Mucosa of descending colon (tissue), 3 donors: ENCODE measurements around the gene SIL1. TPM values are rescaled to one million over a fixed set of nuclear protein-coding genes. Genes with fewer than 3 reads are reported as not detected.

Experiments
- ATAC-seq: fragments of 200-7000 bp; cut with Tn5 transposase; one replicate; pipeline ENCODE4 v1.9.1; 2020; ENCODE audit warnings: mild to moderate bottlenecking, moderate library complexity
- DNase-seq, 3 donors: peaks; one replicate each; pipeline ENCODE4 v3.0.0-alpha.2; 2020
- H3K36me3 ChIP-seq: fragments of 200-600 bp; one replicate; pipeline ENCODE4 v1.8.0; 2021; ENCODE audit warnings: low read depth, mild to moderate bottlenecking
- H3K4me1 ChIP-seq: fragments of 200-600 bp; one replicate; pipeline ENCODE4 v1.8.0; 2021; ENCODE audit warnings: low read depth, mild to moderate bottlenecking
- H3K4me3 ChIP-seq: fragments of 200-600 bp; one replicate; pipeline ENCODE4 v1.8.0; 2021; ENCODE audit warnings: mild to moderate bottlenecking
- H3K9me3 ChIP-seq: fragments of 200-600 bp; one replicate; pipeline ENCODE4 v1.8.0; 2021; ENCODE audit warnings: mild to moderate bottlenecking
- intact Hi-C, 2 donors: fragments of 100-400 bp; cut with DNase I in 1 of 2; cut with micrococcal nuclease in 1 of 2; formaldehyde crosslinking; loops; one replicate each; pipeline versions ENCODE4 v1.11.0 to v1.11.1; 2022; cut with DNase I, micrococcal nuclease
- total RNA-seq, 3 donors: library from RNA; stranded (reverse); fragmentation: NEBNext Ultra II Directional in 2 of 3; extraction: Animal tissue kit (Norgen Biotek cat#: 25700) in 2 of 3; gene quantifications; one replicate each; pipeline versions ENCODE4 v1.2.1 to v1.2.4, GENCODE V29; 2021 to 2023
- TF ChIP-seq, protein P1 (sequence below): fragments of 200-600 bp; IDR thresholded peaks from one replicate; pipeline ENCODE4 v1.8.0; 2022; ENCODE audit warnings: antibody characterized with exemption, mild to moderate bottlenecking
- donor health status: DM: no; HTN: no; CAD: no; lungs with moderate emphysema.
- donor health status: DM: no; HTN: no; CAD: no.
- donor health status: DM: no; HTN: yes; CAD: no.

Gene SIL1
- total RNA-seq, 3 donors from 2014 or later = 35.2 to 35.8 (median 35.6) TPM

GRCh38 chr5:139021346-139021745, 176.8 kb downstream of the SIL1 start:
- TF ChIP-seq, protein P1, sequence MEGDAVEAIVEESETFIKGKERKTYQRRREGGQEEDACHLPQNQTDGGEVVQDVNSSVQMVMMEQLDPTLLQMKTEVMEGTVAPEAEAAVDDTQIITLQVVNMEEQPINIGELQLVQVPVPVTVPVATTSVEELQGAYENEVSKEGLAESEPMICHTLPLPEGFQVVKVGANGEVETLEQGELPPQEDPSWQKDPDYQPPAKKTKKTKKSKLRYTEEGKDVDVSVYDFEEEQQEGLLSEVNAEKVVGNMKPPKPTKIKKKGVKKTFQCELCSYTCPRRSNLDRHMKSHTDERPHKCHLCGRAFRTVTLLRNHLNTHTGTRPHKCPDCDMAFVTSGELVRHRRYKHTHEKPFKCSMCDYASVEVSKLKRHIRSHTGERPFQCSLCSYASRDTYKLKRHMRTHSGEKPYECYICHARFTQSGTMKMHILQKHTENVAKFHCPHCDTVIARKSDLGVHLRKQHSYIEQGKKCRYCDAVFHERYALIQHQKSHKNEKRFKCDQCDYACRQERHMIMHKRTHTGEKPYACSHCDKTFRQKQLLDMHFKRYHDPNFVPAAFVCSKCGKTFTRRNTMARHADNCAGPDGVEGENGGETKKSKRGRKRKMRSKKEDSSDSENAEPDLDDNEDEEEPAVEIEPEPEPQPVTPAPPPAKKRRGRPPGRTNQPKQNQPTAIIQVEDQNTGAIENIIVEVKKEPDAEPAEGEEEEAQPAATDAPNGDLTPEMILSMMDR = no peak
- no peak for ATAC-seq
- Histone ChIP-seq H3K36me3 (no peaks in the 10 kb centered on the region), H3K4me3 (no peak overlapping the region), H3K4me1 (no peaks in the 10 kb centered on the region), H3K9me3 (no peaks in the 10 kb centered on the region)
- DNase-seq = no peak
- intact Hi-C loops = no loop called here

DNA sequence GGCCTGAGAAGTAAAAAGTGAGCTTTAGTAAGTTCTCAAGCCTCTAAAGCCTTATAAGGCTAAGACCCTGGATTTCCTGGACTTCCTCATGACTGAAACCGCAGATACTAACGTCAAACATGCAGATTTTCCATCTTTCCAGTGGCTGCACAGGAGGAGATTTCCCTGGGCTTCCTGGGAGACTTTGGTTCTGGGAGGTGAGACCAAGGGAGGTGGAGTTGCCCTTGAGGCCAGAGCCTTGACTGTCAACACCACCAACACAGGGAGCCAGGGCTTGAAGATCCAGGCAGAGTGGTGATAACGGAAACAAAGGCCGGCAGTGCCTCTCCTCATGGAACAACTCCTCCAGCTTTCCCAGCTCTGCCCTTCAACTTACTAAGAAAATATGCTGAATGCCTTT, 178.3 kb downstream of the SIL1 start:
- Histone ChIP-seq H3K4me3 (no peak overlapping the region), H3K9me3 (no peaks in the 10 kb centered on the region), H3K4me1 (no peaks in the 10 kb centered on the region), H3K36me3 (no peaks in the 10 kb centered on the region)
- TF ChIP-seq, protein P1 = no peak
- ATAC-seq = no peak
- DNase-seq = no peak
- intact Hi-C loops = no loop called here

DNA sequence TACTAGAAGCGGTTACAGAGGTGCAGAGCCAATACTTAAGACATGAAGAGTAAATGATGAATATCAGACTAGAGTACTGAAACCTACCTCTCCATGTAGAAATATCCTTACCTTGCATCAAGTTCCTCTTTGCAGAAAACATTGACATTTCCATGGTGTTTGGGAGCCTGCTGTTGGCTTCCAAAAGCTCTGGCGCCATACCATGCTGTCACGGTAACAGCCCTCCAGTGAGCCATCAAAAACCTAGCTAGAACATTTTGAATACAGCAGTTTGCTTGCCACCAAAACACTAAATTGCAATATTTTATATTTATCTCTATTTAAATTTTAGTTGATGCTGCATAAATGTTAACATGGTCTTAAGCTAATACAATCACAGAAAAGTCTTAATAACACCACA, 179.0 kb downstream of the SIL1 start:
- H3K4me1 ChIP-seq = no peaks in the 10 kb centered on the region
- intact Hi-C loops = no loop called here
- TF ChIP-seq, protein P1 = no peak
- no peak for DNase-seq
- H3K36me3 ChIP-seq = no peaks in the 10 kb centered on the region
- no peak overlapping the region for H3K4me3 ChIP-seq
- H3K9me3 ChIP-seq = no peaks in the 10 kb centered on the region
- ATAC-seq = no peak

GRCh38 chr5:139017624-139018023, 180.5 kb downstream of the SIL1 start:
- Histone ChIP-seq H3K4me1 (no peaks in the 10 kb centered on the region), H3K4me3 (no peak overlapping the region), H3K9me3 (no peaks in the 10 kb centered on the region), H3K36me3 (no peaks in the 10 kb centered on the region)
- ATAC-seq (no peak), DNase-seq (no peak)
- intact Hi-C loops = no loop called here
- TF ChIP-seq, protein P1 = no peak

DNA sequence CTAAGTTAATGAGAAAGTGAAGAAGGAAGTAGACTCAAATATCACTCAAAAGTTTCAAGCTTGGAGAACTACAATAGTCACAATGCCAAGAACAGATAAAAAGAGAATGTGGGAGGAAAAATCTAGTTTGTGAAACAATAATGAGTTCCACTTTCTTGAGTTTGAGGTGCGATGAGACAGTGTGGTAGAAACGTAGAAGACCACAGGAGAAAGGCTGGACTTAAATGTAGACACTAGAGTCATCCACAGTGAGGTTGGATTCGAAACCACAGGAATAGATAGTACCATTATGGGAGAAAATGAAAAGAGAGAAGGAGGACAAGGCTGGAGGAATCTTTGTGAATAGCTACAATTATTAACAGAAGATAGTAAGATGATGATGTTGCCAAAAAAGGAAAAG, 182.0 kb downstream of the SIL1 start:
- no peak for ATAC-seq
- intact Hi-C loops = no loop called here

More for the DNA sequence above, 182.0 kb downstream of the SIL1 start:
- Histone ChIP-seq H3K4me1 (no peaks in the 10 kb centered on the region), H3K4me3 (no peak overlapping the region), H3K9me3 (no peaks in the 10 kb centered on the region), H3K36me3 (no peaks in the 10 kb centered on the region)
- TF ChIP-seq, protein P1 = no peak
- no peak for DNase-seq
